AG09319 (cell line): ENCODE data around the gene SLC40A1.

Experiments used
- DNase-seq: peaks from one replicate; pipeline ENCODE4 v3.0.0-alpha.2; 2010; ENCODE audit warnings: low read depth; ENCODE audit errors: extremely low read depth
- TF ChIP-seq, protein P1 (sequence below): IDR thresholded peaks from 2 replicates; pipeline ENCODE4 v1.5.1; 2011; ENCODE audit warnings: low read depth, mild to moderate bottlenecking, inconsistent platforms, low read length, moderate library complexity

The SLC40A1 gene

DNA sequence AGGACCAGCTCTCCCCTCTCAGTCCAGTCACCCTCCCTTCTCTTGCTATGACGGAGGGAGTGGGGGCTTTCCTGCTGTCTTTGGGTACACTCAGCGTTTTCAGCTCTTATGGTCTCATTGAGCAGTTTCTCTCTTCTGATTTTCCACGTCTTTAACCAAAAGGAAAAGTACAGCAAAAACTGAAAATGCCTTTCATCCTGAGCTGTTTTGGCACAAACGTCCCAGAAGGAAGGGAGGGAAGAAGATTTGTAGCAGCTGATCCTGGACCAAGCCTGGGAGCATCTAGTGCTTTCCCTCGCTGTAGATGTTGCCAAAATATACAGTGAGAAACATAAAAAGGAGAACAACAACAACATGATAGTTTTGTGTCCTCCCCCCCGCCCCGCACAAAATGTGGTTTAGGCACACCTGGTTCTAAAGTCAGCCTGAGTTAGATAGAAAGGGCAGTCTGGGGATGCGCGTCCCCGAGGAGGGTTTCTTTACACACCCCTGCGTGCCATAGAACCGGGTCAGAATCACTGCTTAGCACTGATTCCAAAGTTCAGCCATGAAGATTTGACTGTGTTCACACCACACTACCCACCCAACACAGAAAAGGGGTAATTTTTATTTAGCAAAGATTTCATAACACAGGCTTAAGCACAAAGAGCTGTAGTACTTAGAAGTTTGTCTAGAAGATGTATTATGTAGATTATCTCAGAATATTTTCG, 53.4 kb downstream of the SLC40A1 start:
- DNase-seq: no peak

DNA sequence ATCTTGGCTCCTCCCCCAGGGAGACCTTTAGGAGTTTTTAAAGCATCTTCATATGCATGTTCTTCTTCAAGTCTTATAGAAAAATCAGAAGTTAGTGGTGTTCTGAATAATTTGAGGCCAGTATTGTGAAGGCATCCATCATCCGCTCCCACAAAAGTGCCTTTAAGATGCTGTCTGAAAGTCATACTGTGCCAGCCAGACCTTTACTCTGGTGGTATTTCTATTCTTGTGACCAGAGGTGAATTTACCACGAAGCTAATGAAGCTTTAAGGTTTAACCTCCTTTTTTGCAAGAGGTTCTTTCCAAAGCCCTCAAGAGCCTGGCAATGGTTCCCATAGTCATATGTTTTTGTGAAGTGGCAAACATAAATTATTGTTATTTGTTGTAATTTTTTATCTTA, 54.3 kb downstream of the SLC40A1 start:
- no peak for DNase-seq
- TF ChIP-seq, protein P1, sequence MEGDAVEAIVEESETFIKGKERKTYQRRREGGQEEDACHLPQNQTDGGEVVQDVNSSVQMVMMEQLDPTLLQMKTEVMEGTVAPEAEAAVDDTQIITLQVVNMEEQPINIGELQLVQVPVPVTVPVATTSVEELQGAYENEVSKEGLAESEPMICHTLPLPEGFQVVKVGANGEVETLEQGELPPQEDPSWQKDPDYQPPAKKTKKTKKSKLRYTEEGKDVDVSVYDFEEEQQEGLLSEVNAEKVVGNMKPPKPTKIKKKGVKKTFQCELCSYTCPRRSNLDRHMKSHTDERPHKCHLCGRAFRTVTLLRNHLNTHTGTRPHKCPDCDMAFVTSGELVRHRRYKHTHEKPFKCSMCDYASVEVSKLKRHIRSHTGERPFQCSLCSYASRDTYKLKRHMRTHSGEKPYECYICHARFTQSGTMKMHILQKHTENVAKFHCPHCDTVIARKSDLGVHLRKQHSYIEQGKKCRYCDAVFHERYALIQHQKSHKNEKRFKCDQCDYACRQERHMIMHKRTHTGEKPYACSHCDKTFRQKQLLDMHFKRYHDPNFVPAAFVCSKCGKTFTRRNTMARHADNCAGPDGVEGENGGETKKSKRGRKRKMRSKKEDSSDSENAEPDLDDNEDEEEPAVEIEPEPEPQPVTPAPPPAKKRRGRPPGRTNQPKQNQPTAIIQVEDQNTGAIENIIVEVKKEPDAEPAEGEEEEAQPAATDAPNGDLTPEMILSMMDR: no peak

More for the DNA sequence above, 53.4 kb downstream of the SLC40A1 start:
- TF ChIP-seq, protein P1: no peak

GRCh38 chr2:189524746-189525145, 55.8 kb downstream of the SLC40A1 start:
- TF ChIP-seq, protein P1: no peak

GRCh38 chr2:189522435-189523151, 58.0 kb downstream of the SLC40A1 start:
- TF ChIP-seq, protein P1: no peak
- no peak for DNase-seq

More at GRCh38 chr2:189524746-189525145, 55.8 kb downstream of the SLC40A1 start:
- no peak for DNase-seq

DNA sequence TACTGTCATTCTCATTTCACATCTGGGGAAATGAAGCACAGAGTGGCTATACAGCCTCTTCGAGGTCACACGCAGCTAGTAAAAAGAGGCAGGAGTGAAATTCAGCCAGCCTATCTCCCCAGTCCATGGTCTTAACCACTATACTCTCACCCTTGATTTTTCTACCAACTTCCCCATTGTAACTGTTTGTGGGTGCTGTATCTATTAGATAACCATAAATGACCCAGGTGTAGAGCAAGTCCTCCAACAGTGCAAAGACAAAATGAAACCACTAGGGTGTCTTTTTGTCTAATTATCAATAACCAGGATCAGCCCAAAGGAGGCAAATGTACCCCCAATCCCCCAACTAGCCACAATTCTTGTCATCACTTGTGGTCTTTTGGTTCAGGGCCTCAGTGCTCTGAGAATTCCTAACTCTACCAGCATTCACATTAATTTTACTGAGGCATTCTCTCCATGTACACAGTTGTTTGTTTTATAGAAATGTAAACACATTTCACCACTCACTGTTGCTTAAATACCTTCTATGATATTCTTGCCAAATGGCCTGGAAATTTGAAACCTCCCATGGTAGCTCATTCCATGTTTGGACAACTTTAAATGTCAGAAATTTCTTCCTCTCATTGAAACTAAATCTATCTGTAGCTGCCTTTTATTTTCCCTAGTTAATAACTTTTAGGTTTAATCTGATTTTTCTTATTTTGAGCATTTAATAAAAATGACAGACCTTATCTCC, 58.7 kb downstream of the SLC40A1 start:
- TF ChIP-seq, protein P1: no peak
- DNase-seq: no peak

DNA sequence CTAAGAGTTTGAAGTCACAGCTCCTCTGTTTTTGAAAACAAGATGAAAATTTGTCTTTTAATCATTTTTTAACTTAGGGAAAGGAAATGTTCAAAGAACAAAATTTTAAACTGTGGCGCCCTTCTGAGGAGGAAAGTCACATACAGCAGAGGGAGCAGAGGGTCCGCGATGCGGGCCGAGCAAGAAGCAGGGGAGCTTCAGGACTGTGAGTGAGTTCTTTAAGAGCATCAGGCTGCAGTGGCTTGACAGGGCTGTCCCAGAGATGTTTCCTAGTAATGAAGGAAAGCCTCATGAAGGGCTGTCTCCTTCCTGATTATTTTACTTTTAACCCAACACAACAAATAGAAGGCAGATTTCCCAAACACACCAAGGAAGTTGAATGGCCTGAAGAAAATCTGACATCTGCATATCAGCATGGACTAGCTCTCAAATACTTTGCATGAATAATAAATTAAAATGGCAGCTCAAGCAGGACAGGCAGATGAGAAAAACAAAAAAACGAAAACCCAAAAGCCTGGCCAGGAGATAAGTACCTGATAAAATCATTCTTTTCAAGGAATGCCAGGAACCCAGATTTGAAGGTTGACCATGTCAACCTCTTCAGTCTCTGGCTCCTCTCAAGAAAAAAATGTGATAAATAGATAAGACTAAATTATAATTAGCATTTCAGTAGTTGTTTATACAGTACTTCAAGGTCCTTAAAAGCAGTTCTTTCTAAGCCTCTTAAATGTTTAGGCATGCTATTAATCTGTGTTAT, 60.8 kb downstream of the SLC40A1 start:
- DNase-seq: no peak
- TF ChIP-seq, protein P1: no peak
